NCI-H2227 (cell line): ENCODE data around the gene WFDC1.
A peak's percentile ranks its signal among the peaks of the same experiment; 100 is the strongest.

Experiments used
- DNase-seq: peaks from one replicate; lab custom pipeline; 2025; ENCODE audit not compliant: unreplicated experiment; lab: John Stamatoyannopoulos, UW

Gene WFDC1, protein sequence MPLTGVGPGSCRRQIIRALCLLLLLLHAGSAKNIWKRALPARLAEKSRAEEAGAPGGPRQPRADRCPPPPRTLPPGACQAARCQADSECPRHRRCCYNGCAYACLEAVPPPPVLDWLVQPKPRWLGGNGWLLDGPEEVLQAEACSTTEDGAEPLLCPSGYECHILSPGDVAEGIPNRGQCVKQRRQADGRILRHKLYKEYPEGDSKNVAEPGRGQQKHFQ

DNA sequence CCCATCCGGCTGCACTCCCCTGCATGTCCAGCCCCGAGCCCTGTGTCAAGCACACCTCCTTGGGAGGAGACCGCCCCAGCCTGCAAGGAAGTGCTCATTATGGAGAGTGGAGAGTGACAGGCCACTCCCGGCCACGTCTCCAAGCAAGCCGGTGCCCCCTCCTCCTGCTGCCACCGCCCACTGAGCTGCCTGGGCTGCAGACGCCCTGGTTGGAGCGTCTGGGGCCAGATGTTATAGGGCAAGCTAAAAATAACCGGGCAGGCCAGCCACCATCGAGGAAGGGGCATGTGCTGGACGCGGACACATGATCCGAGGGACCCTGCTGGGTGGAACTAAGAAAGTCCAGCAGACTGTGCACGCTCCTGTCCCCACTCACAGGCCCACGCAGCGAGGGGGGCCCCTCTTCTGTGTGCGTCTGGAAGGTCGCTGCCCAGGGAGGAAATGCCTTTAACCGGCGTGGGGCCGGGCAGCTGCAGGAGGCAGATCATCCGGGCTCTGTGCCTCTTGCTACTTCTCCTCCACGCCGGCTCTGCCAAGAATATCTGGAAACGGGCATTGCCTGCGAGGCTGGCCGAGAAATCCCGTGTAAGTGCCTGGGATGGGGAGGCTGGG, at the start of gene WFDC1:
Gene WFDC1, plus strand, starts transcription at position 348 of the 612 bp plus-strand sequence. Its CDS starts 94 bp downstream, at position 442.
- DNase-seq, result peak; percentile 50

DNA sequence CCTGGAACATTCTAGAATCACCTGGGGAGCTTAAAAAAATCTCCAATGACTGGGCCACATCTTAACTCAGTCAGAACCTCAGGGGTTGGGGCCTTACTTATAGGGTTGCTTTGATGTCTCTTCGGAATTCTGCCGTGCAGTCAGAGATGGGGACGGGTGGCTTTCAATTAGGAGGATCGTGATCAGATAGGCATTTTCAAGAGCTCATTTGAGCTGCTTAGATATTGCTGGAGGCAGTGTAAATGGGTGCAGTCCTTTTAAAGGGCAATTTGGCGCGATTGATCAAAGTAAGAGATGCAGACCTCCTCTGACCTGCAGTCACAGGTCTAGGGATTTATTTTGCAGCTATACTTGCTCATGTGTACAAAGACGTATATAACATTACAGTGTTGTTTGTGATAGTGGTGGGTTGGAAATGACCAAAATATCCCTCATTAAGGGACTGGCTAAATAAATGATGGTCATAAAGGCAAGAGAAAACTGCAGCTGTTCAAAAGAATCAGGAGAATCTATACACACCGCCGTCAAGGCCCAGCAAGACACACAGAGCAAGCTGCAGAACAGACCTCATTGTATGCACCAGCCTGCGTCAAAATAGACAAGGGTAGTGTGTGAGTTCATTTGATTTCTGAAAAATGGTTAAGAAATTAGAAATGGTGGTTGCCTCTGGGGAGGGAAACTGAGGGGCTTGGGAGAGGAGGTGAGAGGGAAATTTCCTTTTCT, 48.6 kb upstream of the WFDC1 start:
- DNase-seq, result no peak

DNA sequence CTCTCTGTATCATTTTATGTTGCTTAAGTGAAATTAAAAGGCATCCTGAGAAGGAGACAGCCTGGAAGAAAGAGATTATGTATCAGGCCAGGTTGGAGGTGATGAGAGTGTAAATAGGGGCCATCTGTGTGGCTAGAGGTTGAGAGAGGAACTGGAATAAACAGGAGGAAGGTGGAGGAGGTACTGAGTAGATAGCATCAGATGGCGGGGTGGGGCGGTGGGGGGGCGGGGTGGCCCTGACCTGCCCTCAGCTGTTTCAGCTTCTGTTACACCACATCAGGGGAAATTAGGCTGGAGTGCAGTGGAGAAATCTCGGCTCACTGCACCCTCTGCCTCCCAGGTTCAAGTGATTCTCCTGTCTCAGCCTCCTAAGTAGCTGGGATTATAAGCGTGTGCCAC, 48.0 kb upstream of the WFDC1 start:
- no peak for DNase-seq

DNA sequence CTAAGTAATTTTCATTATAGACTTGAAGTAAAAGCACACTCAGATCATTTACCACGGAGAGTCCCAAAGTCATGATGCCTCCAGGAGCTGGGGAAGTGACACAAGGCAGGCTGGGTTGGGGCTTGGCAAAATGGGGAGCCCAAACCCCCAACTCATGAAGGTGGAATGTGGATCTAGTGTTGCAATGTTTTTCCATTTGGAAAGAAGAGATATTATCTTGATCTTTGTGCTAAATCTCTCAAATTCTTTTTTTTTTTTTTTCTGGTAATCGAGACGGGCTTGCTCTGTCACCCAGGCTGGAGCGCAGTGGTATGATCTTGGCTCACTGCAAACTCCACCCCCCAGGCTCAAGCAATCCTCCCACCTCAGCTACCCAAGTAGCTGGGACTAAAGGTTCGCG, 47.3 kb upstream of the WFDC1 start:
- DNase-seq, result no peak

DNA sequence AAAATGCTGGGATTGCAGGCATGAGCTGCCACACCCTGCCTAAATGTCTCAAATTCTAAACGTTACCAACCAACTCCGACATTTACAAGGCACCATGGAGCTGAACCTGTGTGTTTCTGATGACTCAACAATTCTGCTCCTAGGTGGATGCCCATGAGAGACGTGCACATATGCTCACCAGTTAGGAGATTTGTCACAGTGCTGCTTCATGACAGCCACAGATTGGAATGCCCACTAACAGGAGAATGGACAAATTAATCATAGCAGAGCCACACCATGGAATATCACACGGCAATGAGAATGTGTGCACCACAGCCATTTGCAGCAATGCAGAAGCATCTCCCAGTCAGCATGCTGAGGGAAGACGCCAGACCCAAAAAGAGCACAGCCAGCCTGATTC, 46.8 kb upstream of the WFDC1 start:
- DNase-seq, result no peak

DNA sequence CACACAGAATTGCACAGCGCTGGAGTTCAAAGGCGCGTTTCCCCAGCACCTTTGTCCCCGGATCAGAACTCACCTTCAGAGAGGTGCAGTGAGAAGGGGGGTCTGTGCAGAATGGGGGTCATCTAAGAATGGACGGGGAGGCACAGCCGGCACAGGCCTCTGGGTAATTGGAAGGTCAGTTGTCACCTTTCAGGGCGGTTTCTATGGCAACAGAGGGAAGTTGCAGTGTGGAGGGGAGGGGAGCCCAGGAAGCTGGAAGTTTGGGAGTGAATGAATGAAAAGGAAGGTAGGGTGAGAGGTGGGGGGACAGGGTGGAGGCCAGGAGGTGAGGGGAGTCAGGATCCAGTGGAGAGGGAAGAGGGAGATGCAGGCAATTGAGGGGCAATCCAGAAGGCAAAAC, 42.5 kb upstream of the WFDC1 start:
- no peak for DNase-seq

DNA sequence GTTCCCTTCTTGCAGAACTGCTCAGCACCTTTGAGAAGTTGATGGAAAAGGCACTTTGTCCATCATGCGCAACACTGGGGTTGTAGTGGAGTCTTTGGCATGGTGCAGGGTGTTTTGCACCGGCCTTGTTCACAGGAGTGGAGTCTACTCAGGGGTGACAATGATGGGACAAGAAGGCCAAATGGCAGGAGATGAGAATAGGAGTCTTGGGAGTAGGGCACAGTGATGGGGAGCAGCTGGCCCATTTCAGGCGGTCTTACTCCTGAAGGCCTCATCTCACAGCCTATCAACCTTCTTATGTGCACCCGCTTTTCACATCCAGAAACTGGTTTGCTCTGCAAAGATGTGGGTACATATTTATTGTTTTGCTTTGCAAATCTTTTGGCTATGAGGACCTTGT, 41.5 kb upstream of the WFDC1 start:
- DNase-seq, result no peak

DNA sequence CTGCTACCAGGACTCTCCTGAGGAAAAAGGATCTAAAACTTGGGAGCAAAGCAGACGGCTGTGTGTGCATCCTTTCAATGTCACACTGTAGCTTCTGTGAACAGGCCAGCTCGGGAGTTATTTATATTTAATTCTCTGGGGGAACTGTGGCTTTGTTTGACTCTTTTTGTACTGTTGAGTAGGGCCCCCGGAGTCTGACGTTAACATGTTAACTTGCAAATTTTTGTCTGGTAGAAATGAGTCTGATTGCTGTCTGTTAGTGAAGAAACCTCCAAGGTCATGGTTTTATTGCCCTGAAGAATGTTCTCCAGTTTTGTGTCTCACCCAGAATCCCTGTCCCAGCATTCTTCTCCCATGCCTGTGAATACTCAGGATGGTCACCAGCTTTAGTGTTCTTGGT, 40.6 kb upstream of the WFDC1 start:
- no peak for DNase-seq

DNA sequence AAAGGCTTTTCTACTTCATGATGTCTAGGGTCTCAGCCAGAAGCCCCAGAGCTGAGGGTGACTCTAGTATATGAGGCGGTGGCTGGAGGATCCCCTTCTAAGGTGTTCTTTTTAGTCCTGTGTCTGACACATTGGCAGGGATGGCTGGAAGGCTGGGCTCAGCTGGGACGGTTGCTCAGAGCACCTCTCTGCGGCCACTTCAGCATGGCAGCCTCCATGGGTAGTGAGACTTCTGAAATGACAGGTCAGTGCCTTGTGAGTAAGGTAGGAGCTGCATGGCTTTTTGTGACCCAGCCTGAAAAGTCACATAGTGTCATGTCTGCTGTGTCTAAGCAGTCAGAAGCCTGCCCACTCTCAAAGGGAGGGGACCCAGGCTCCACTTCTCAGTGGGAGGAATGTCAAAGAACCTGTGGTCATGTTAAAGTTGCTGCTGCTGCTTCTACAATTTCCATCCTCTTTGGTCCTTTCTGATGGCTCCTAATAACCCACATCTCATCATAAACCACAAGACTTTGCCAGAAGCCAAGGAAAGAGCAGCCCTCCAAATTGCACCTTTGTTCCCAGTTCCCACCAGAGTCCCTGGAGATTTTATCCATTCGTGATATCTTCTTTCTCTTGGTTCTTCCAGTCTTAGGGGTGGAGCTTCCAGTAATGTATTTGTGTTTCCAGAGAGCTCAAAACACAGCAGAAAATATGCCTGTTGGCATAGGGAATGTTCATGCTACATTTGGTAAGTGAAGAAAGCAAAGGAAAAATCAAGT, 39.4 kb upstream of the WFDC1 start:
- no peak for DNase-seq

DNA sequence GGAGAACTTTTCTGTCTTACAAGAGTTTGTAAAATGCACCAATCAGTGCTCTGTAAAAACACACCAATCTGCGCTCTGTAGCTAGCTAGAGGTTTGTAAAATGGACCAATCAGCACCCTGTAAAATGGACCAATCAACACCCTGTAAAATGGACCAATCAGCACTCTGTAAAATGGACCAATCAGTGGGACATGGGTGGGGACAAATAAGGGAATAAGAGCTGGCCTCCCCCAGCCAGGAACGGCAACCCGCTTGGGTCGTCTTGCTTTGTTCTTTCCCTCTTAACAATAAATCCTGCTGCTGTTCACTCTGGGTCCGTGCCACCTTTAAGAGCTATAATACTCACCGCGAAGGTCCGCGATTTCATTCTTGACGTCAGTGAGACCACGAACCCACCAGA, 36.4 kb upstream of the WFDC1 start:
- DNase-seq, result no peak

DNA sequence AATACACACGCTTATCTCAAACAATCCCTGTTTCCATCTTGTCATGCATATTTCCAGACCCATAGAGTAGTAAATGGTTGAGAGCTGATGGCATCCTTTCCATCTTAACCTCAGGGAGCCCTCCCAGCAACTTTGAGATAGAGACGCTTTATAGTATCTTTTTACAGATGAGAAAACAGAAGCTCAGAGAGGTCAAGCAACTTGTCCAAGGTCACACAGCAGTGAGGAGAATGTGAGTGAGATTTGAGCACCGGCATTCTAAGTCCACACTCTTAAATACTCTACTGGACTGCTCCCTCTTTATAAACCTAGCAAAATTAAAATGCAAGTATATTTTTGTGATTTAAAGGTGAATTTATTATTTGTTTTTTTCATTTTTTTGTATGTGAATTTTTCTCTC, 35.0 kb upstream of the WFDC1 start:
- no peak for DNase-seq

DNA sequence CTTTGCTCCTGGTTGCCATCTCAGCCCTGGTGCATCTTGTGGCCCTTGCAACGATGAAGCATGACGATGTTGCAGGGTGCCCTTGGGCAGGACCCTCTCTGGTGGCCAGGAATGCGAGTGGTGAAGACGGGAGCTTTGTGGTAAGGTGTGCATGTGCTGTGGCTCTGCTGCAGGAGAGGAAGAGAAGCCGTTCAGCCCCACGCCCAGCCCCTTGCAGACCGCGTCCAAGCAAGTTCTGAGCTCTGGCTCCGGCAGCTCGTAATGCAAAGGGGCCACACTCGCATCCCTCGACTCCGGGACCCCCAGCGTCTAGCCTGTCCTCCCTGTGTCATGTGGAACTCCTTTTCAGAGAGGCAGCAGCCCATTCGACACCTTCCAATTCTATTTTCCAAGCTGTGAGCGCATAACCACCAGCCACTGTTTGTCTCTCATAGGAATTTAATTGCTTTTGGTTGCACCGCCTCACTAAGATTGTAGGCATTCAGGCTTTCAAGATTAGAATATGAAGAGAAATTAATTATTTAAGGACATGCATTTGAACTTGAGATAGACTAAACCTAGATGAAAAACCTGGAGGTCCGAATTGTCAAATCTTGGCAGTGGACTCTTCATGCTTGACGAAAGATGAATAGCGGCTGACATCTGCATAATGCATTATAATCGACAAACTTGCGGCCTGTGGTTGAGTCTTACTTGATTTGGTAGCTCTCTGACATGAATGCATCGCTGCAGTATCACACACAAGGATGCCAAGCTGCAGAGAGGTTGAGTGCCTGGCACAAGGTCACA, 33.7 kb upstream of the WFDC1 start:
- no peak for DNase-seq

DNA sequence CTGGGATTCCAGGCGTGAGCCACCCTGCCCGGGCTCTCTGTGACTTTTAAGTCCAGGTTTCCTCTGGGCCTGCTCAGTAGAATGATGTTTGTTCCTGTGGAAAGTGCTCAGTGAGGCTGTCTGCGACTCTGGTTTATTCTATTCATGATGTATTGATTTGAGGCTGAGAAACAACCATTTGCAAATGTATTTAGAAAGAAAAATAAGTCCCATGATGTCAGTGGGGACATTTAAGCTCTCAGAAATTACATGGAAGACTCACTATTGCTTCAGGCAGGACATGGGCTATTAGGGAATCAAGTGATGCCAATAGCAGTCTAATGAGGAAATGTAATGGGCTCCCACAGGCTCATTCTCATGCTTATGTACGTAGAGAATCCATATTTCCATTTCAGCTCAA, 32.6 kb upstream of the WFDC1 start:
- no peak for DNase-seq

DNA sequence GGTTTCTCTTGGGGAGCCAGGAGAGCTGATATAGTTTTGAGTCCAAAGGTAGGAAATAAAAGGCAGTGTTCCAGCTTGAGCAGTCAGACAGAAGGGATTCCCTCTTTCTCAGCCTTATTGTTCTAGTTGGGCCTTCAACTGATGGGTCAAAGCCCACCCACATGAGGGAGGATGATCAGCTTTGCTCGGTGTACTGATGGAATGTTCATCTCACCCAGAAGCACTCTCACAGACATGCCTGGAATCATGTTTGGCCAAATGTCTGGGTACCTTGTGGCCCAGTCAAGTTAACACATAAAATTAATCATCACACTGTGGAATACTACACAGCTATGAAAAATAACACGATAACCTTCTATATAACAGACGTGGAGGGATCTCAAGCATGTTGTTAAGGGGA, 31.7 kb upstream of the WFDC1 start:
- DNase-seq, result no peak

DNA sequence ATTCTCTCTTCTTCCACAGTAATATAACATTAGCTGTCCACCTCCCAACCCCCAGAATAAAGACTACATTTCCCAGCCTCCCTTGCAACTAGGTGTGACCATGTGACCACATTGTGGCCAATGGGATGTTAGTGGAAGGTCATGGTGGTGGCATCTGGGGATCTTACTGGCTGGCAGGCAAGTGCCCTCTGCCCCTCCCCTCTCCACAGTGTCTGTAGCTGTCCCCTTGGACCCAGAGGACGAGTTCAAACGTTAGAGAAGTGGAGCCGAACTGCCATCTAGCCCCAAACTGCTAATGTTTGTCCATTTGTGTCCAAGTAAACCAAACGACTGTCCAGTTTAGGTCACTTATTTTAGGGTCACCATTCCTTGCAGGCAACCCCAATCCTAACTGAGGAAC, 28.2 kb upstream of the WFDC1 start:
- peak; percentile 39 for DNase-seq

DNA sequence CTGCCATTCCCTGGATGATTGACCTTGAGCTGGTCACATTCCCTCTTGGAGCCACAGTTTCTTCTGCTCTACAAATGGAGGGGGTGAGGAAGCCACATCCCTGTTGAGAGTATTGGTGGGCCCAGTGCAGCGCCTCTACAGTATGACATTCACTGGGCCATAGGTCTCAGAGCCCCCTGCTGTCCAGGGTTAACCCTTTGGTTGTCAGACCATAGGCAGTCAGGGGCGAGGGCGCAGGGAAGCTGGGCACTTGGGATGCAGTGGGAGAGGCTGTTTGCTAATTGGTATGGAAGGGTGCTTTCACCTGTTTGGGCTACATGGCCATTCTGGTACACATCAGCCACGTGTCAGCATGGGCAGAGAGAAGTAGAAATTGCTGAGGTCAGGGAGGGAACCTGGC, 27.3 kb upstream of the WFDC1 start:
- no peak for DNase-seq

DNA sequence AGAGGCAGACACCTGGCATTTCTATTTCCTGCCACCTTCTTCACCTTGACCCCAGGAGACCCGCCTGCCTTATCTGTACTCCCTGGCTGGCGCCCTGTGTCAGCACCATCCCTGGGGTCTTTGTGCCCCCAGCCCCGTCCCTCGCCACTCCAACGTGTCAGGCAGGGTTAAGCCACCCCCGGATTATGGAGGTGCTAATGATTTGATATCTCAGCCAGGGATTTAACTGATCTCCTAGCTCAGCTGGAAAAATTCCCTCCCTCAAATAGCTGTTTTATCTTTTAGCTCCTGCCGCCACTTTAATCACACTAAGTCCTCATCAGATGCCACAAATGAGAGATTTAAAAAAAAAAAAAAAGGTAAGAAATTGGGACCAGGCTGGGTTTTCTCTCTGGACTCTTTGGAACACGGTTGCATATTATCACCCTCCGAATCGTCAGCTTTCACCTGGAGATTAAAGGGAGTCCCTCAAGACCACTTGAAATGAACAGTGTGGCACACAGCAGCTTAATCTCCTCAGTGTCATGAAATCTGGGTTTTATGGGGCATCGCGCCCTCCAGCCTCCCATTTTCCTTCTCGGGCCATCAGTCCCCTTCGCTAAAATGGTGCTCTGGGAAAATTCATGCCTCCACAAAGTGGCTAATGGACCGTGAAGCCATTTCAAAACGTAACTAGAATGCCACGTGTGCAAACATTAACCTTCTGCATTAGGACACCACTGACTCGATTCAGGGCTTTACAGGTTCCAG, 26.2 kb upstream of the WFDC1 start:
- peak; percentile 7 for DNase-seq

DNA sequence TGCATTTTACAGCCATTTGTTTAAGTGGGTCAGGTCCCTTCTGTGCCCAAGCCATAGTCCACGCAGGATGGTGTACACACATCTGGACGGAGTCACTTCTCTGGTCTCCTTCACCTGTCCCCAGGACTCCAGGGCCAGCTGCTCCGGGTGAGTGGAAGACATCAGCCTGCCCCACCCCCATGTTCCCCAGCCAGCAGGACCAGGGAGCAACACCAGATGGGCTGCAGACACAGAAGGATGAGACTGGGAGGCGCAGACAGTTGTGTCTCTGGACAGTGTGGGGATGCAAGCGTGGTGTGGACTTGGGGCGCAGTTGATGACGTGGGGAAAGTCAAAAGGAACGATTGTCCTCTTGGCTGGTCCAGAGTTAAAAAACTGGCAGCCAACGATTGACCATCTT, 24.6 kb upstream of the WFDC1 start:
- DNase-seq, result no peak

DNA sequence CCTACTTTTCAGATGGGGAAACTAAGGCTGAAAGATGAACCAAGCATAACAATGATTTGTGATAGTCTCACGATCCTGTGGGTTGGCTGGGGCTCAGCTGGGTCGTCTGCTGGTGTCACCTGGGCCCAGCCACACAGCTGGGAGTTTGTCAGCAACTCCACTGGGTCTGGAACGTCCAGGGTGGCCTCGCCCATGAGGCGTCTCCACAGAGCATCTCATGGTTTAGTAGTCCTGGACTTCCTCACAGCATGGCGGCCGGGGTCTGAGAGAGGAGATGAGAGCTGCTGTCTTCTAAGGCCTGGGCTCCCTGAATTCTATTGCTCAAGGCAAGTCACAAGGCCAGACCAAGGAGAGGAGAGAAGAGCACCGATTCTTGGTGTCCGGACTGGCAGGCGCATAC, 24.1 kb upstream of the WFDC1 start:
- DNase-seq, result no peak

DNA sequence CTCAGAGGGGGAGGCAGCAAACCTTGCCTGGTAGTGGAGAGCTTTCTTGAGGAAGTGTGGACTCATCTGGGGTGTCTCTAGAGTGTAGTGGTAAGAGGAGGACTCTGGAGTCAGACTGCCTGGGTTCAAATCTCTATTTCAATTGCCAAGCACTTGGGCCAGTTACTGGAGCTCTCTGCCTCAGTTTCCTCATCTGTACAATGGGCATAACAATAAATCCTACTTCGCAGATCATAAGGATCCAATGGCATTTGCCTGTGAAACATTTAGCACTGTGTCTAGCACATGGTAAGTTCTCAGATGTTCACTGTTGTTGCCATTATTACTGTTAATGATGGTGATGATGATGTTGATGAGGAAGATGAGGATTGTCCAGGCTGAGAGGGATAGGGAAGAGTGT, 23.6 kb upstream of the WFDC1 start:
- DNase-seq, result no peak
